GM10266 (cell line): Measurements from ENCODE around the gene DHFR2.
"Not testable (repeated sequence)": the region's sequence is repeated elsewhere in the genome, so short reads cannot be mapped to it uniquely, and the experiment has no call there.

Experiments
- DNase-seq: peaks from one replicate; pipeline ENCODE4 v3.0.0; 2012; ENCODE audit errors: extremely low spot score
- TF ChIP-seq, protein P1 (sequence below): IDR thresholded peaks from 2 replicates; pipeline ENCODE4 v1.5.1; 2012; ENCODE audit warnings: mild to moderate bottlenecking, low read depth; ENCODE audit not compliant: control insufficient read depth, insufficient read depth; ENCODE audit errors: missing control alignments

The DHFR2 gene

DNA sequence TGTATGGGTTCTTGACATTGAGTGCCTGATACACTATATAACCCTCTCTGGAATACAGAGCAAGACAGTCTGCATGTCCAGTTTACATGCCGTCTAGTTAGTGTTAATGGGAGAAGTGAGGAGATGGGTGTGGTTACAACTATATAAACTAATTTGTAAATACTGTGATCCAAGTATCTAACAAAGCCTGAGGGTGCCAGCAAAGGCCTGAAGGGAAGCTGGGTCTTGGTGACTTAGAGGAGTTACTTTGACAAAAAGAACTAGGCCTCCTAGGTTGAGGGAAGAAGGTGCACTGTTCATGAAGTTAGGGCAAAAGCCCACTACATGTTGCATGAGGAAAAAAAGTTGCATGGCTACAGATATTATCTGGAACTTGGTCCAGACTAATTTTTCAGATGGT is 2.4 kb upstream of the DHFR2 start:
- no peak for DNase-seq
- TF ChIP-seq, protein P1, sequence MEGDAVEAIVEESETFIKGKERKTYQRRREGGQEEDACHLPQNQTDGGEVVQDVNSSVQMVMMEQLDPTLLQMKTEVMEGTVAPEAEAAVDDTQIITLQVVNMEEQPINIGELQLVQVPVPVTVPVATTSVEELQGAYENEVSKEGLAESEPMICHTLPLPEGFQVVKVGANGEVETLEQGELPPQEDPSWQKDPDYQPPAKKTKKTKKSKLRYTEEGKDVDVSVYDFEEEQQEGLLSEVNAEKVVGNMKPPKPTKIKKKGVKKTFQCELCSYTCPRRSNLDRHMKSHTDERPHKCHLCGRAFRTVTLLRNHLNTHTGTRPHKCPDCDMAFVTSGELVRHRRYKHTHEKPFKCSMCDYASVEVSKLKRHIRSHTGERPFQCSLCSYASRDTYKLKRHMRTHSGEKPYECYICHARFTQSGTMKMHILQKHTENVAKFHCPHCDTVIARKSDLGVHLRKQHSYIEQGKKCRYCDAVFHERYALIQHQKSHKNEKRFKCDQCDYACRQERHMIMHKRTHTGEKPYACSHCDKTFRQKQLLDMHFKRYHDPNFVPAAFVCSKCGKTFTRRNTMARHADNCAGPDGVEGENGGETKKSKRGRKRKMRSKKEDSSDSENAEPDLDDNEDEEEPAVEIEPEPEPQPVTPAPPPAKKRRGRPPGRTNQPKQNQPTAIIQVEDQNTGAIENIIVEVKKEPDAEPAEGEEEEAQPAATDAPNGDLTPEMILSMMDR: no peak

DNA sequence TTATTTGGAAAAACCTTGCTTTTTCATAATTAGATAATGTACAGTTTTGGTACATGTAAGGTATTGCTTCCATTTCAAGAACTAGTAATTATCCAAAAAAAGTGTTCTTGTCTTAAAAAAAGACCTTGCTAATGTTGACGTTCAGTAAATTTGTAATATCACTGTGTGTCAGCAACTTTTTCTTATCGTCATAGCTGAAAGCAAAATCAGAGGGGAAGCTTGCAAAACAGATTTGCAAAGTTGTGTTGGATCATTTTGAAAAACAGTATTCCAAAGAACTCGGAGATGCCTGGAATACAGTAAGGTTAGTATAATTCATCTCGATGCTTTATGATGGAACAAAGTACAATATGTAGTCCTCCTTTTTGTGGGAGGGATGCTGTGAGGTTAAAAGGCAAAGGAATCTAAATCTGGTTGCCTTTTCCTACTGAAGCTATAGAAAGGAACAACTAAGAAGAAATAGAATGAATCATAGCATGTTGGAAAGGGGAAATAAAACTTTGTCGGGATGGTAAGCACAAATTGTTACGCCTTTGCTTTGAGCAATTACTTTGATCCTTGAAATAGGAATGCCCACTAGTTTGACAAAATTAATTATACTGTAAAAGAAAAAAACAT is 1.6 kb upstream of the DHFR2 start:
- no peak for DNase-seq

DNA sequence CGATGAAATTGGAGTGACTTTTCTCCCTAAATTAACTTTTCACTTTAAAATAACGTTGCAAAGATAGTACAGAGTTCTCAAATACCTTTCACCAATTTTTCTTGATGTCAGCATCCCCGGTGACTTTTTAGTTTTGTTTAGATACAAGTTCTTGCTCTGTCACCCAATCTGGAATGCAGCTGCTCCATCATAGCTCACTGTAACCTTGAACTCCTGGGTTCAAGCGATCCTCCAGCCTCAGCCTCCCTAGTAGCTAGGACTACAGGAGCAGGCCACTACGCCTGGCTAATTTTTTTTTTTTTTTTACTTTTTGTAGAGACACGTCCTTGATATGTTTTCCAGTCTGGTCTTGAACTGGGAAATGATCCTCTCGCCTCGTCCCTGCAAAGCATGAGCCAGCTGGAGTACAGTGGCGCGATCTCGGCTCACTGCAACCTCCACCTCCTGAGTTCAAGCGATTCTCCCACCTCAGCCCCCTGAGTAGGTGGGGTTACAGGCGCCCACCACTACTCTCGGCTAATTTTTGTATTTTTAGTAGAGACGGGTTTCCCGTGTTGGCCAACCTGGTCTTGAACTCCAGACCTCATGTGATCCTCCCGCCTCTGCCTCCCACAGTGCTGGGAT is 892 bp upstream of the DHFR2 start:
- DNase-seq: no peak
- TF ChIP-seq, protein P1: no peak

More for the DNA sequence above, 1.6 kb upstream of the DHFR2 start:
- TF ChIP-seq, protein P1: no peak

DNA sequence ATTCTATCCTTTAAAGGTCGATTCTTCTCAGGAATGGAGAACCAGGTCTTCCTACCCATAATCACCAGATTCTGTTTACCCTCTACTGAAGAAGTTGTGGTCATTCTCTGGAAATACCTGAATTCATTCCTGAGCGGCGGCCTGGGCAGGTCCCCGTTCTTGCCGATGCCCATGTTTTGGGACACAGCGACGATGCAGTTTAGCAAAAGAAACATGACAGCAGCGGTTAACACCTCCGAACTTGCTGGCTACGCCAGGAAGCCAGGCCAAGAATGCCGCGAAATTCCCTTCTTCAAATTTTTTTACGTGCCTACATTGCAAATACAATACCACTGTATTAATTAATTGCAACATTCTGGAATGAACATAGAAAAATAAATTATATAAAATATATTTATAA is 1.4 kb downstream of the DHFR2 start:
- DNase-seq: no peak
- TF ChIP-seq, protein P1: no peak

DNA sequence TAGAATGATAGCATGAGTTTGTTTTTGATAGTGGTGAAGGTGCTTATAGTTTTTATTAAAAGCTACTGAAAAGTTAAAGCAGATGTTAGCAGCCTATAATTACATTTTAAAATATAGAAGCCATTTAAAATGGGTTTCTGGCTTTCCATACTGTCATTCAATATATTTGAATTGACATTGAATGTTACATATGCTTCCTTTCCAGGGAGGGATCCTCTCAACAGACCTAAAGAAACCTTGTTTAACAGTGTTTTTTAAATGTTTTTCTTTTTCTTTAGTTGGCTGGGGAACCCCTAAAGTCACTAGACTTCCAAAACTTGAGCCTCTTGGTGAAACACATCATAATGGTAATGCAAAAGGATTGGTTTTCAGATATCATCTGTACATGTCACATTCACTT is 12.2 kb downstream of the DHFR2 start:
- TF ChIP-seq, protein P1: no peak
- no peak for DNase-seq

DNA sequence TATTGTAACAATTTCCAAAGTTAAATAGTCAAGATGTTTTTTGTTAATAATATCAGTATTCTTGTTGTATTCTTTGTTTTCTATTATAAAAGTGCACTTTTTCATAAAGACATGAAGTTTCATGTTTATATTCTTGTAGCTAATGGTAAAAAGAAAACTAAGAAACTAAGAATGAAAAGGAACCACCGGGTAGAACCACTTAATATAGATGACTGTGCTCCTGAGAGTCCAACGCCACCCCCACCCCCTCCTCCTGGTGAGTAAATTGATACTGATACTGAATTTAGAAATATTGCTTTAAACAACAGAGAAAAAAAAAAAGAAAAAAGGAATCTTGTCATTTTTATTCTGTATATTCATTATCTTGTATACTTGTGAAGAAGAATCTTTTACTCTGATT is 13.4 kb downstream of the DHFR2 start:
- DNase-seq: no peak
- TF ChIP-seq, protein P1: no peak

DNA sequence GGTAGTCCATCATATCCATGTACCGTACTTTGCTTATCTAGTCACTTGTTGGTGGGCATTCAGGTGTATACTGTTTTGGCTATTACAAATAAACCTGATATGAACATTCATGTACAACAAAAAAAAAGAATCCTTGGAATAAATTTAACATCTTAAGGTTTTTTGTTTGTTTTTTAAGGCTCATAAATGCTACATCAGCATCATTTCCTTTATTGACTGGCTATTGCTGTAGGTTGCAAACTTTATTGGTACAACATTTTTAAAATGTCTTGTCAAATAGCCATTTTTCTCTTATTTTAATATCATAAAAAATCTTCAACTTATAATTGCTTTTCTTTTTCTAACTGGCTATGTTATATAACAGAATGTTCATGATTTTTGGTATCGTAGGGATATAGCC is 16.2 kb downstream of the DHFR2 start:
- no peak for DNase-seq
- TF ChIP-seq, protein P1: no peak

DNA sequence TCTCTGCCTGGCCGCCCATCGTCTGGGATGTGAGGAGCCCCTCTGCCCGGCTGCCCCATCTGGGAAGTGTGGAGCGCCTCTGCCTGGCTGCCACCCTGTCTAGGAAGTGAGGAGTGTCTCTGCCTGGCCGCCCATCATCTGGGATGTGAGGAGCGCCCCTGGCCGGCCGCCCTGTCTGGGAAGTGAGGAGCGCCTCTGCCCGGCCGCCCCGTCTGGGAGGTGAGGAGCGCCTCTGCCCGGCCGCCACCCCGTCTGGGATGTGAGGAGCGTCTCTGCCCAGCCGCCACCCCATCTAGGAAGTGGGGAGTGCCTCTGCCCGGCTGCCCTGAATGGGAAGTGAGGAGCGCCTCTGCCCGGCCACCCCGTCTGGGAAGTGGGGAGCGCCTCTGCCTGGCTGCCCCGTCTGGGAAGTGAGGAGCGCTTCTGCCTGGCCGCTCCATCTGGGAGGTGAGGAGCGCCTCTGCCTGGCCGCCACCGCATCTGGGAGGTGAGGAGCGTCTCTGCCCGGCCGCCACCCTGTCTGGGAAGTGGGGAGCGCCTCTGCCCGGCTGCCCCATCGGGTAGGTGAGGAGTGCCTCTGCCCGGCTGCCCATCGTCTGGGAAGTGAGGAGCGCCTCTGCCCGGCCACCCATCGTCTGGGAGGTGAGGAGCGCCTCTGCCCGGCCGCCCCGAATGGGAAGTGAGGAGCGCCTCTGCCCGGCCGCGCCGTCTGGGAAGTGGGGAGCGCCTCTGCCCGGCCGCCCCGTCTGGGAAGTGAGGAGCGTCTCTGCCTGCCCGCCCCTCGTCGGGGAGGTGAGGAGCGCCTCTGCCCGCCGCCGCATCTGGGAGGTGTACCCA is 18.4 kb downstream of the DHFR2 start:
- not testable (repeated sequence) for DNase-seq
